HUES48 (cell line): ENCODE results near the gene GALT.

Source experiments
- H3K27ac ChIP-seq: one replicate; pipeline ENCODE4 v1.7.0; 2013; ENCODE audit warnings: low read depth, low read length, inconsistent platforms
- H3K27me3 ChIP-seq: 2 replicates; pipeline ENCODE4 v1.6.1; 2013; ENCODE audit warnings: mild to moderate bottlenecking, low read length; ENCODE audit not compliant: control insufficient read depth, insufficient read depth
- H3K36me3 ChIP-seq: 2 replicates; pipeline ENCODE4 v1.6.1; 2013; ENCODE audit warnings: low read length; ENCODE audit not compliant: control insufficient read depth, insufficient read depth
- H3K4me1 ChIP-seq: 2 replicates; pipeline ENCODE4 v1.6.1; 2013; ENCODE audit warnings: mild to moderate bottlenecking, low read length; ENCODE audit not compliant: control insufficient read depth, insufficient read depth
- H3K4me3 ChIP-seq: 2 replicates; pipeline ENCODE4 v1.5.1; 2013; ENCODE audit warnings: mild to moderate bottlenecking, low read depth, low read length
- H3K9ac ChIP-seq: 2 replicates; pipeline ENCODE4 v1.6.1; 2013; ENCODE audit warnings: mild to moderate bottlenecking, low read depth, low read length, moderate library complexity
- H3K9me3 ChIP-seq: 2 replicates; pipeline ENCODE4 v1.6.1; 2013; ENCODE audit warnings: low read length; ENCODE audit not compliant: control insufficient read depth, insufficient read depth

GALT gene

GRCh38 chr9:34665067-34665380 lies 18.5 kb downstream of the GALT start:
- Histone ChIP-seq H3K4me1 (peaks cover 6% of the 10 kb centered on the region; the same call in 1 of the 2 replicates), H3K9me3 (no peaks in the 10 kb centered on the region), H3K27me3 (no peaks in the 10 kb centered on the region; the same call in 1 of the 2 replicates), H3K4me3 (peak overlapping the region; percentile 76), H3K27ac (peak overlapping the region; percentile 45), H3K9ac (no peak overlapping the region), H3K36me3 (0 out of 2 replicates have a peak, but pooled peaks cover 5% of the 10 kb centered on the region)

GRCh38 chr9:34665381-34666250 lies 19.1 kb downstream of the GALT start:
- Histone ChIP-seq H3K4me1 (peaks cover 6% of the 10 kb centered on the region; the same call in 1 of the 2 replicates), H3K9me3 (no peaks in the 10 kb centered on the region), H3K36me3 (0 out of 2 replicates have a peak, but pooled peaks cover 5% of the 10 kb centered on the region), H3K9ac (peak overlapping the region; percentile 78), H3K4me3 (peak overlapping the region; percentile 86), H3K27ac (peak overlapping the region; percentile 94), H3K27me3 (no peaks in the 10 kb centered on the region; the same call in 1 of the 2 replicates)

GRCh38 chr9:34669809-34670562 lies 23.5 kb downstream of the GALT start:
- Histone ChIP-seq H3K4me1 (no peaks in the 10 kb centered on the region), H3K27ac (no peak overlapping the region), H3K9ac (no peak overlapping the region), H3K4me3 (no peak overlapping the region), H3K36me3 (0 out of 2 replicates have a peak, but pooled peaks cover 5% of the 10 kb centered on the region), H3K9me3 (no peaks in the 10 kb centered on the region), H3K27me3 (no peaks in the 10 kb centered on the region)

DNA sequence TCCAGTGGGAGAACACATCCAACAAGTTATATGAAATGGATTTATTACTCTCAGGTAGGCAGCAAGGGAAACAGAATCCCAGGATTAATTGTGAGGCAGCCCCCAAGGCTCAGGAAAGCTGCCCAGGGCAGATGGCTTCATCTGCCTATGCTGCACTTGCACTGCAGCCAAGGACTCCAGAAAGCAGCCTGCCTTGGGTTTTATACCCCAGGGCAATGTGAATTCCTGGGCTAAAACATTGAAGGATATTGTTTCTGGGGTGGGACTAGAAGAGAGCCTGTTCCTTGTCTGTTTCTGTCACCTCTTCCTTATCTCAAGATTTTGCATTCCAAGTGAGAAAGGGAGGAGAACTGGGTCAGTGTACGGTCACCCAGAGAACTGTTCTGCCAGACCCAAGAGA lies 24.8 kb downstream of the GALT start:
- Histone ChIP-seq H3K9me3 (no peaks in the 10 kb centered on the region), H3K4me1 (no peaks in the 10 kb centered on the region)

GRCh38 chr9:34674440-34674839 lies 28.0 kb downstream of the GALT start:
- no peak overlapping the region for H3K9ac ChIP-seq
- no peak overlapping the region for H3K27ac ChIP-seq

More for the DNA sequence above, 24.8 kb downstream of the GALT start:
- no peak overlapping the region for H3K4me3 ChIP-seq
- H3K36me3 ChIP-seq = 0 out of 2 replicates have a peak, but pooled peaks cover 5% of the 10 kb centered on the region
- no peaks in the 10 kb centered on the region for H3K27me3 ChIP-seq
- no peak overlapping the region for H3K9ac ChIP-seq
- H3K27ac ChIP-seq = no peak overlapping the region

DNA sequence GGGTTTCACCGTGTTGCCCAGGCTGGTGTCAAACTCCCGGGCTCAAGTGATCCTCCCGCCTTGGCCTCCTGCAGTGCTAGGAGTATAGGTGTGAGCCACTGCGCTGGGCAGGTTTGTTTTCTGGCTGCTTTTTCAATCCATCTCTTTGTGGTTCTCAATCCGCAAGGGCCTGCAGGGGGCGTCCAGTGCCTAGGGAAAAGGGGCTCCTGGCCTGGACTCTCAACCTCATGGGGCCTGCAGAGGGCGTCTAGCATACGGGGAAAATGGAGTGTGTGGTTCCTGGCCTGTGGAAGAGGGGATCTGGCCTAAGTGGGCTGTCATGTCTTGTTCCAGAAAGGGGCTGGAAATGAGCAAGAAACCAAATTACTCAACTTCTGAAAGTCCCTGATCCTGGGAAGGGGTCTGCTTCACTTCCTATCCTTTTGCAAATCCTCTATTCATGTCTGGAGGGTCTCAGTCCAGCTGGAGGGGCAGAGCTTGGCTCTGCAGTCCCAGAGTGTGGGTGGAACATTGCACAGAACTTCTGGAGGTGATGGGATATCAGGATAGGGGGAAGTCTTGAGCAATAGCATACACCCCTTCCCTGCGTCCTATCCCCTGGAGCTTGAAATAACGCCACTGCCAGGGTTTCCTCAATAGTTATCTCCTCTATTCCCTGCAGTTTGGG lies 28.7 kb downstream of the GALT start:
- Histone ChIP-seq H3K27ac (no peak overlapping the region), H3K36me3 (no peaks in the 10 kb centered on the region), H3K9me3 (no peaks in the 10 kb centered on the region), H3K27me3 (no peaks in the 10 kb centered on the region), H3K4me3 (no peak overlapping the region), H3K4me1 (no peaks in the 10 kb centered on the region), H3K9ac (no peak overlapping the region)

More at GRCh38 chr9:34674440-34674839, 28.0 kb downstream of the GALT start:
- Histone ChIP-seq H3K27me3 (no peaks in the 10 kb centered on the region), H3K4me3 (no peak overlapping the region), H3K36me3 (no peaks in the 10 kb centered on the region), H3K4me1 (no peaks in the 10 kb centered on the region), H3K9me3 (no peaks in the 10 kb centered on the region)

DNA sequence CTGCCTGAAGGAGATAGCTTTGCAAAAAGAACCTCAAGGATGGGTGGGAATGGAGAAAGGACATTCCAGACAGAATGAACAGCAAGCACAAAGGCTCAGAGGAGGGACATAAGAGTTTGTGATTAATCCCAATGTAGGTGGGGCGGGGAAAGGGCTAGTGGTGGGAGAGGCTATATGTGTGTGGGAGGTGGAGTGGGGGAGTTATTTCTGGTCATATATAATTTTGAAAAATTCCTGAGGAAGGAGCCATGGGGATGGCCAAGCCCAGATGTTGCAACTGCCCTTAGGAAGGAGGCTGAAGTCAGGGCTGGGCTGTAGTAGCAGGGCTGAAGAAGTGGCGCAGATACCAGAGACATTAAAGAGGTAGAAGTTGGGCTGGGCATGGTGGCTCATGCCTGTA lies 29.4 kb downstream of the GALT start:
- no peak overlapping the region for H3K27ac ChIP-seq
- no peaks in the 10 kb centered on the region for H3K27me3 ChIP-seq
- no peaks in the 10 kb centered on the region for H3K9me3 ChIP-seq
- no peaks in the 10 kb centered on the region for H3K36me3 ChIP-seq
- no peak overlapping the region for H3K9ac ChIP-seq
- H3K4me3 ChIP-seq = no peak overlapping the region
- no peaks in the 10 kb centered on the region for H3K4me1 ChIP-seq

DNA sequence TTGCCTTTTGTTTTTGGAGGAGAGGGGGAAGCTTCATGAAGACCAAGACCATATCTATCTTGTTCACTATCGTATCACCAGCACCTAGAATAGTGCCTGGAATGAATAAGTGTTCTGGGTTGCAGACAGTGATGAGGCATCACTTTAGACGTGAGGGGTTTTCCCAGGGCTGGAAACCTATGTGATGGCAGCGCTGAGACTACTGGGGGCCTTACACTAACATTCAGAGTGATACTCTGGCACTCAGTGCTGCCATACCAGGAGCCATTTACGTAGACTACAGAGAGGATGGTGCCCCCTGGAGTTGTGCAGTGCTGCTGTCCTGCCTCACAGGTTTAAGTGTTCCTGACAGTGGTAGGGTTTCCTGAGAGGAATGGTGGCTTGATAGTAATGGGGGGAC lies 37.7 kb downstream of the GALT start:
- H3K4me1 ChIP-seq = peaks cover 8% of the 10 kb centered on the region; the same call in 1 of the 2 replicates
- no peak overlapping the region for H3K4me3 ChIP-seq
- H3K36me3 ChIP-seq = no peaks in the 10 kb centered on the region
- H3K9ac ChIP-seq = no peak overlapping the region
- H3K9me3 ChIP-seq = no peaks in the 10 kb centered on the region
- no peaks in the 10 kb centered on the region for H3K27me3 ChIP-seq
- H3K27ac ChIP-seq = no peak overlapping the region

DNA sequence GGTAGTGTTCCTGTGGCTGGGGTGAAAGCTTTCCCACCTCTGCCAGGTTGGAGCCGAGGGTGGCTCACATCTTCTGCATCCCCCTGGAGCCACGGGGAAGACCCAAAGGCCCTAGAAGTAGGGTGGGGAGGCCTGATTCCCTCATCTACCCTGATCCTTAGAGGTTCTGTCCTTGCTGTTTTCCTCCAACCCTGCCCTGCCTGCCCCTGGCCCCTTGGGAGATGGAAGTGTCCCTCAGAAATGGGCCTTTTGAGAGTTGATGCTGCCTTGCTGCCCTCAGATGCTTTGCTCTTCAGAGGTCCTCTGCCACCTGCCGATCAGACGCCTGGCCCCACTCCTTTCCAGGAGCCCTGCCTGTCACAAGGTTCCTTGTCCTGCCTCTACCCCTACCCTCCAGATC lies 38.3 kb downstream of the GALT start:
- Histone ChIP-seq H3K9me3 (no peaks in the 10 kb centered on the region), H3K27me3 (no peaks in the 10 kb centered on the region), H3K27ac (no peak overlapping the region), H3K4me3 (no peak overlapping the region), H3K9ac (no peak overlapping the region), H3K36me3 (no peaks in the 10 kb centered on the region), H3K4me1 (peaks cover 8% of the 10 kb centered on the region; the same call in 1 of the 2 replicates)

DNA sequence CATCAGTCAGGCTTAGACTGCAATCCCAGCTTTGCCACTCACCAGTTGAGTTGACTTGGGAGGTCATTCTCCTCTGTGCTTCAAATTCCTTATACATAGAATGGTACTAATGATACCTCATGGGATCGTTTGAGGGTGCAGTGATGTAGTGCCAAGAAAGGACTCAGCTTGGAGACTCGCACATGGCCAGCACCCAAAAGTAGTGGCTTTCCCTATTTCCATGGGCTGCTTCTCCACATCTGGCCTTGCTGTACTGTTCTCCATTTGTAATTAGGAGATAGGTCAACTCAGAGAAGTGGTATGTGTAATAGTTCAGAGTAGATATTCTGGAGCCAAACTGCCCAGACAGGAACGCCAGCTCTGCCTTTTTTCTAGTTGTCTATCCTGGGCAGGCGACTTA lies 39.1 kb downstream of the GALT start:
- Histone ChIP-seq H3K9me3 (no peaks in the 10 kb centered on the region), H3K4me3 (no peak overlapping the region), H3K27ac (no peak overlapping the region), H3K36me3 (no peaks in the 10 kb centered on the region), H3K9ac (no peak overlapping the region), H3K4me1 (peaks cover 8% of the 10 kb centered on the region; the same call in 1 of the 2 replicates), H3K27me3 (no peaks in the 10 kb centered on the region)
